A673 (cell line): ENCODE measurements around the gene AIMP2. TPM values are rescaled to one million over a fixed set of nuclear protein-coding genes. Genes with fewer than 3 reads are reported as not detected.
"Not testable (repeated sequence)": the region's sequence is repeated elsewhere in the genome, so short reads cannot be mapped to it uniquely, and the experiment has no call there.

Source experiments
- BruUV-seq: library from RNA; stranded (reverse); fragments of 400-500 nt; replicated peaks from 2 replicates; lab custom pipeline; 2021; lab: Mats Ljungman, UMichigan
- CTCF ChIA-PET: fragments of 300-600 bp; sonication (Branson Sonifier 250); formaldehyde crosslinking; loops from one replicate; lab custom pipeline; 2022; ENCODE audit warnings: antibody characterized with exemption; lab: Charles Lee
- POLR2A ChIA-PET: fragments of 300-600 bp; sonication (Branson Sonifier 250); formaldehyde crosslinking; loops from one replicate; lab custom pipeline; 2022; ENCODE audit warnings: antibody characterized with exemption; ENCODE audit not compliant: low non-redundant PET; lab: Charles Lee
- DNase-seq: peaks from one replicate; pipeline ENCODE4 v3.0.0-alpha.2; 2015; ENCODE audit warnings: low spot score
- H3K27ac ChIP-seq: fragments of 200-600 bp; sonication (generic); 2 replicates; pipeline ENCODE4 v1.5.1; 2016; ENCODE audit warnings: mixed run types, low read depth, mild to moderate bottlenecking, mixed read lengths, antibody characterized with exemption, low read length; ENCODE audit not compliant: poor library complexity, severe bottlenecking
- H3K27me3 ChIP-seq: fragments of 200-600 bp; sonication (generic); replicated peaks from 2 replicates; pipeline ENCODE4 v1.6.1; 2017; ENCODE audit warnings: mixed run types, low read depth, mild to moderate bottlenecking, mixed read lengths, antibody characterized with exemption, low read length; ENCODE audit not compliant: insufficient read depth, poor library complexity
- H3K36me3 ChIP-seq: fragments of 200-600 bp; sonication (generic); 2 replicates; pipeline ENCODE4 v1.6.1; 2016; ENCODE audit warnings: mixed run types, mild to moderate bottlenecking, mixed read lengths, antibody characterized with exemption, low read length; ENCODE audit not compliant: insufficient read depth, poor library complexity, severe bottlenecking
- H3K4me1 ChIP-seq: fragments of 200-600 bp; sonication (generic); 2 replicates; pipeline ENCODE4 v1.6.1; 2017; ENCODE audit warnings: mixed run types, mild to moderate bottlenecking, mixed read lengths, antibody characterized with exemption, low read length; ENCODE audit not compliant: insufficient read depth, poor library complexity, severe bottlenecking
- H3K4me3 ChIP-seq: fragments of 200-600 bp; sonication (generic); 2 replicates; pipeline ENCODE4 v1.5.1; 2016; ENCODE audit warnings: low read depth, mixed run types, mild to moderate bottlenecking, mixed read lengths, low read length; ENCODE audit not compliant: poor library complexity, severe bottlenecking
- H3K9me3 ChIP-seq: fragments of 200-600 bp; sonication (generic); 2 replicates; pipeline ENCODE4 v1.6.1; 2016; ENCODE audit warnings: mixed run types, low read depth, mild to moderate bottlenecking, mixed read lengths, antibody characterized with exemption, low read length; ENCODE audit not compliant: poor library complexity, severe bottlenecking
- EZH2 ChIP-seq: fragments of 200-600 bp; sonication (generic); IDR thresholded peaks from 2 replicates; pipeline ENCODE4 v1.6.1; 2017; ENCODE audit warnings: borderline replicate concordance, low read depth, mild to moderate bottlenecking, mixed read lengths, antibody characterized with exemption, low read length; ENCODE audit not compliant: poor library complexity, severe bottlenecking
- intact Hi-C: fragments of 100-400 bp; cut with micrococcal nuclease; formaldehyde crosslinking; loops from one replicate; pipeline ENCODE4 v1.10.0; 2022; ENCODE audit not compliant: unreplicated experiment
- total RNA-seq: library from RNA; stranded (reverse); gene quantifications from 2 replicates; pipeline ENCODE4 v1.2.3, GENCODE V29; 2021
- TF ChIP-seq, protein P1 (sequence below): fragments of 300-800, 200-600 bp; sonication (generic); conservative IDR thresholded peaks from 2 replicates; pipeline ENCODE4 v1.5.1; 2017; ENCODE audit warnings: low read depth, mild to moderate bottlenecking, antibody characterized with exemption, low read length, moderate library complexity, mixed read lengths

Gene AIMP2
- total RNA-seq, 1 experiment from 2014 or later = 90.1 TPM

- DNase-seq = no peak
- no peaks in the 10 kb centered on the region for H3K27me3 ChIP-seq
- H3K4me1 ChIP-seq = no peaks in the 10 kb centered on the region
- intact Hi-C loops = no loop called here
- H3K9me3 ChIP-seq = no peaks in the 10 kb centered on the region
- no peak overlapping the region for H3K27ac ChIP-seq
- no peak overlapping the region for H3K4me3 ChIP-seq
- CTCF ChIA-PET = no interaction called here
- TF ChIP-seq, protein P1, sequence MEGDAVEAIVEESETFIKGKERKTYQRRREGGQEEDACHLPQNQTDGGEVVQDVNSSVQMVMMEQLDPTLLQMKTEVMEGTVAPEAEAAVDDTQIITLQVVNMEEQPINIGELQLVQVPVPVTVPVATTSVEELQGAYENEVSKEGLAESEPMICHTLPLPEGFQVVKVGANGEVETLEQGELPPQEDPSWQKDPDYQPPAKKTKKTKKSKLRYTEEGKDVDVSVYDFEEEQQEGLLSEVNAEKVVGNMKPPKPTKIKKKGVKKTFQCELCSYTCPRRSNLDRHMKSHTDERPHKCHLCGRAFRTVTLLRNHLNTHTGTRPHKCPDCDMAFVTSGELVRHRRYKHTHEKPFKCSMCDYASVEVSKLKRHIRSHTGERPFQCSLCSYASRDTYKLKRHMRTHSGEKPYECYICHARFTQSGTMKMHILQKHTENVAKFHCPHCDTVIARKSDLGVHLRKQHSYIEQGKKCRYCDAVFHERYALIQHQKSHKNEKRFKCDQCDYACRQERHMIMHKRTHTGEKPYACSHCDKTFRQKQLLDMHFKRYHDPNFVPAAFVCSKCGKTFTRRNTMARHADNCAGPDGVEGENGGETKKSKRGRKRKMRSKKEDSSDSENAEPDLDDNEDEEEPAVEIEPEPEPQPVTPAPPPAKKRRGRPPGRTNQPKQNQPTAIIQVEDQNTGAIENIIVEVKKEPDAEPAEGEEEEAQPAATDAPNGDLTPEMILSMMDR = no peak
- TF ChIP-seq EZH2 = no peak
- BruUV-seq = no TSS peak
- POLR2A ChIA-PET = no interaction called here
- peaks cover 52% of the 10 kb centered on the region for H3K36me3 ChIP-seq
Measured at GRCh38 chr7:6049780-6050179, 40.7 kb downstream of the AIMP2 start.

- CTCF ChIA-PET, DNase-seq, BruUV-seq, H3K9me3 ChIP-seq, H3K4me1 ChIP-seq, H3K27ac ChIP-seq, H3K27me3 ChIP-seq, H3K4me3 ChIP-seq, POLR2A ChIA-PET, intact Hi-C loops: not testable (repeated sequence)
- peaks cover 41% of the 10 kb centered on the region for H3K36me3 ChIP-seq
Measured at GRCh38 chr7:6051185-6051584, 42.1 kb downstream of the AIMP2 start.

DNA sequence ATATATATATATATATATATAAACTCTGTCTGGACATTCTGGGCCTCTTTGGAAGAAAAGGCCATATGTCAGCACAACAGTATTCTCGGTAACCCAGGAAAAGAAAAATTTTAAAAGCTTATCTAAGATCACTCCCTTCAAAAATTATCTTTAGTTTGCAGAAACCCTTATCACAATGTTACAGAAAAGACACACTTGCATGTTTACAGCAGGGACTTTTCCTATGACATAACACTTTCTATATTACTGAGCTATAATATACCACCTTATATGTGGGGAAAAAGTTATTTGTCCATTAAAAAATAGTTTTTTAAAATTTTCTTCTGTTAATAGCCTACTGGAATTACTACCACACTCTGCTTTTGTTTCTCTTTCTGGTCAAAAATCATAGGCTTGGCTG lies 47.5 kb downstream of the AIMP2 start:
- peaks cover 3% of the 10 kb centered on the region for H3K4me1 ChIP-seq
- H3K4me3 ChIP-seq = no peak overlapping the region
- BruUV-seq = no TSS peak
- CTCF ChIA-PET = no interaction called here
- H3K27me3 ChIP-seq = no peaks in the 10 kb centered on the region
- no peak for DNase-seq
- POLR2A ChIA-PET = no interaction called here
- H3K27ac ChIP-seq = peak overlapping the region; percentile 47
- no peak for TF ChIP-seq EZH2
- TF ChIP-seq, protein P1 = no peak
- peaks cover 12% of the 10 kb centered on the region for H3K36me3 ChIP-seq
- intact Hi-C loops = no loop called here
- H3K9me3 ChIP-seq = no peaks in the 10 kb centered on the region
